Ovary (tissue), 3 donors: ENCODE measurements around the gene KDM4C.

Source experiments
- EP300 ChIP-seq: sonication (generic); formaldehyde crosslinking; IDR thresholded peaks from one replicate; pipeline ENCODE4 v1.6.1; 2017; ENCODE audit warnings: antibody characterized with exemption
- POLR2A ChIP-seq: fragments of 450-650 bp; IDR thresholded peaks from one replicate; pipeline ENCODE4 v1.6.1; 2017; ENCODE audit warnings: antibody characterized with exemption, mild to moderate bottlenecking, moderate library complexity
- TF ChIP-seq, protein P1 (sequence below), 3 donors: fragments of 450-650 bp in 2 of 3; fragments of 200-600 bp in 1 of 3; IDR thresholded peaks; one replicate each; pipeline versions ENCODE4 v1.5.1 to v1.8.0; 2016 to 2022; ENCODE audit warnings: antibody characterized with exemption in 3 of 3, mild to moderate bottlenecking in 1 of 3
- donor health status: DM: no; HTN: no; CAD: no.

DNA sequence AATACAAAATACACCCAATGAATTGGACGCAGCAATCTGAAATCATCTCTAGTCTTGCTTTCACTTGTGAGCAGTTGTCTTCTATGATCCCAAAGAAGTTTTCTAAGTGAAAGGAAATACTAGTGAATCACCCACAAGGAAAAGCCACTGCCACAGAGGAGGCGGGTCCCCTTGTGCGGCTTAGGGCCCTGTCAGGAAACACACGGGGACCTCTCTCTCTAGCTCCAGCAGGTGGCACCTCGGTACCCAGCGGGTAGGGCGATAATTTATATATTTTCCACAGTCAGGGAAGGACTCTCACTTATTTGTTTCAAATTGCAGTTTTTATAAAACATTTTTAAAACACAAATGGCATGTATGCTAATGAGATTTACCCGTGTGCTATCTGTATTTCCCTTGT, 417.1 kb downstream of the KDM4C start:
- TF ChIP-seq, protein P1, sequence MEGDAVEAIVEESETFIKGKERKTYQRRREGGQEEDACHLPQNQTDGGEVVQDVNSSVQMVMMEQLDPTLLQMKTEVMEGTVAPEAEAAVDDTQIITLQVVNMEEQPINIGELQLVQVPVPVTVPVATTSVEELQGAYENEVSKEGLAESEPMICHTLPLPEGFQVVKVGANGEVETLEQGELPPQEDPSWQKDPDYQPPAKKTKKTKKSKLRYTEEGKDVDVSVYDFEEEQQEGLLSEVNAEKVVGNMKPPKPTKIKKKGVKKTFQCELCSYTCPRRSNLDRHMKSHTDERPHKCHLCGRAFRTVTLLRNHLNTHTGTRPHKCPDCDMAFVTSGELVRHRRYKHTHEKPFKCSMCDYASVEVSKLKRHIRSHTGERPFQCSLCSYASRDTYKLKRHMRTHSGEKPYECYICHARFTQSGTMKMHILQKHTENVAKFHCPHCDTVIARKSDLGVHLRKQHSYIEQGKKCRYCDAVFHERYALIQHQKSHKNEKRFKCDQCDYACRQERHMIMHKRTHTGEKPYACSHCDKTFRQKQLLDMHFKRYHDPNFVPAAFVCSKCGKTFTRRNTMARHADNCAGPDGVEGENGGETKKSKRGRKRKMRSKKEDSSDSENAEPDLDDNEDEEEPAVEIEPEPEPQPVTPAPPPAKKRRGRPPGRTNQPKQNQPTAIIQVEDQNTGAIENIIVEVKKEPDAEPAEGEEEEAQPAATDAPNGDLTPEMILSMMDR (IDR thresholded peaks at IDR 0.05), result no peak
- TF ChIP-seq POLR2A, result no peak
- no peak for TF ChIP-seq EP300
